Astrocyte (in vitro differentiated cells and primary cell): ENCODE measurements around the gene OGFOD3.

ENCODE experiments used
- EZH2 ChIP-seq: IDR thresholded peaks from 2 replicates; pipeline ENCODE4 v1.6.1; 2012; ENCODE audit warnings: mild to moderate bottlenecking, low read length, inconsistent platforms; ENCODE audit not compliant: insufficient read depth
- TF ChIP-seq, protein P1 (sequence below): IDR thresholded peaks from 2 replicates; pipeline ENCODE4 v1.5.1; 2011; ENCODE audit warnings: low read depth, mild to moderate bottlenecking, inconsistent platforms, low read length, moderate library complexity; ENCODE audit not compliant: insufficient read depth

DNA sequence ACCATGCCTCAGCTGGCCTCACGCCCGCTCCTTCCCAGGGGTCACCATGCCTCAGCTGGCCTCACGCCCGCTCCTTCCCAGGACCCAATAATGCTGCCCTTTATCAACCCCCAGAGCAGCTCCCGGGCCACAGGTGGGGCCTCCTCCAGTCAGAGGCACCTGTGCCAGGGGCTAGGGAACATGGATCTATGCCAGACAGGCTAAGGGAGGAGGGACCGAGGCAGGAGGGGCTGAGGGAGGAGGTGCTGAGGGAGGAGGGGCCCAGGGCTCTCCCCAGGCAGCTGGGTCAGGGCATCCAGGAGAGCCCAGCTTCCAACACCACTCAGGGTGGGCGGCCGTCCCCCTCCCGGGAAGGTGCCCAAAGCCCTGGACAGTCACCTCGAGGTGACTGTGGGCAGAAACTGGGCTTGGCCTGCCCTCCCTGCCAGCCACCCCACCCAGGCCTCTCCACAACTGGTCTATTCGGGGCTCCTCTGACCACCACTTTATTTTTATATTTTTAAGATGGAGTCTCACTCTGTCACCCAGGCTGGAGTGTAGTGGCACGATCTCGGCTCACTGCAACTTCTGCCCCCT is 27.4 kb downstream of the OGFOD3 start:
- TF ChIP-seq, protein P1, sequence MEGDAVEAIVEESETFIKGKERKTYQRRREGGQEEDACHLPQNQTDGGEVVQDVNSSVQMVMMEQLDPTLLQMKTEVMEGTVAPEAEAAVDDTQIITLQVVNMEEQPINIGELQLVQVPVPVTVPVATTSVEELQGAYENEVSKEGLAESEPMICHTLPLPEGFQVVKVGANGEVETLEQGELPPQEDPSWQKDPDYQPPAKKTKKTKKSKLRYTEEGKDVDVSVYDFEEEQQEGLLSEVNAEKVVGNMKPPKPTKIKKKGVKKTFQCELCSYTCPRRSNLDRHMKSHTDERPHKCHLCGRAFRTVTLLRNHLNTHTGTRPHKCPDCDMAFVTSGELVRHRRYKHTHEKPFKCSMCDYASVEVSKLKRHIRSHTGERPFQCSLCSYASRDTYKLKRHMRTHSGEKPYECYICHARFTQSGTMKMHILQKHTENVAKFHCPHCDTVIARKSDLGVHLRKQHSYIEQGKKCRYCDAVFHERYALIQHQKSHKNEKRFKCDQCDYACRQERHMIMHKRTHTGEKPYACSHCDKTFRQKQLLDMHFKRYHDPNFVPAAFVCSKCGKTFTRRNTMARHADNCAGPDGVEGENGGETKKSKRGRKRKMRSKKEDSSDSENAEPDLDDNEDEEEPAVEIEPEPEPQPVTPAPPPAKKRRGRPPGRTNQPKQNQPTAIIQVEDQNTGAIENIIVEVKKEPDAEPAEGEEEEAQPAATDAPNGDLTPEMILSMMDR: no peak
- no peak for TF ChIP-seq EZH2
